ENCODE results near the gene KCTD19.
"Not testable (repeated sequence)": the region's sequence is repeated elsewhere in the genome, so short reads cannot be mapped to it uniquely, and the experiment has no call there.

Gene KCTD19

GRCh38 chr16:67326472-67327309, at the start of gene KCTD19, which contains the start of gene LRRC36:
Gene KCTD19 (minus strand): TSS chr16:67326741. CDS start chr16:67326707, 34 bp downstream.
Gene LRRC36 (plus strand): TSS chr16:67326815. CDS start chr16:67326863, 48 bp downstream.
- peak; percentile 76 for DNase-seq (ENCODE audit: low spot score)

- not testable (repeated sequence) for DNase-seq (ENCODE audit: low spot score)
Observed at GRCh38 chr16:67376012-67376411, 49.5 kb upstream of the KCTD19 start.

DNA sequence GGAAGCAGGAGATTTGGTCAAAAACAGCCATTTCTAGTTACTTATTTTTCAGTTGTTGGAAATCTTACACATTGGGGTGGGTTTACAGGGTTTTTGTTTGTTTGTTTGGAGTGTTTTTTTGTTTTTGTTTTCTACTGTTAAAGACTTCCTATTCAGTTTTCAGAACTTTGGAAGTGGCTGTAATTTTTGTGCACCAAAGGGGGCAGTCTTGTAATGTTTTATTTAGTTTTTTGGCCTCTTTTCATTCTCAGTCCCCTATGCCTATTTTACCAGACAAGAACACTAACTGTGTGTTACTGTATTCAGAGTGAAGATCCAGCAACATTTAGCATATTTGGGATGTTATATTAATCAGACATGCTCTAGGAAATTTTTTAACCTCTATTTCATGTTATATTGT, 46.1 kb upstream of the KCTD19 start:
- no peak for DNase-seq (ENCODE audit: low spot score)

DNA sequence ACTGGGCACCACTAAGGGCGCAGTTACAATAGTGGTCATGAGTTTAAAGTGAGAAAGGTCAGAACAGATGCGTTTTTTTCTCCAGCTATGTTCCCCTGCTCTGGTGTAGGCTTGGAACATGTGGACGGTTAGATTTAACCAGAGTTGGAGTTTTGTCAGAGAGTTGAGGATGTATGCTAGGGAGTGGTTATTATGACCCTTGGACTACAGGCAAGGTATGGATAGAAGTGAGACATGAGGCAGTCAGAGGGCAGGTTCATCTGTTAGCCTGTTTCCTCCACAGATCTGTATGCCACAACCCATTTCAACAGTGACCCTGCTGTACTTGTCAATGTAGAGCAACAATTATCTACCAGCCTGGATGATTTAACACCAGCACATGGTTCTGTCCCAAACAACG, 44.1 kb upstream of the KCTD19 start:
- DNase-seq (ENCODE audit: low spot score): no peak

DNA sequence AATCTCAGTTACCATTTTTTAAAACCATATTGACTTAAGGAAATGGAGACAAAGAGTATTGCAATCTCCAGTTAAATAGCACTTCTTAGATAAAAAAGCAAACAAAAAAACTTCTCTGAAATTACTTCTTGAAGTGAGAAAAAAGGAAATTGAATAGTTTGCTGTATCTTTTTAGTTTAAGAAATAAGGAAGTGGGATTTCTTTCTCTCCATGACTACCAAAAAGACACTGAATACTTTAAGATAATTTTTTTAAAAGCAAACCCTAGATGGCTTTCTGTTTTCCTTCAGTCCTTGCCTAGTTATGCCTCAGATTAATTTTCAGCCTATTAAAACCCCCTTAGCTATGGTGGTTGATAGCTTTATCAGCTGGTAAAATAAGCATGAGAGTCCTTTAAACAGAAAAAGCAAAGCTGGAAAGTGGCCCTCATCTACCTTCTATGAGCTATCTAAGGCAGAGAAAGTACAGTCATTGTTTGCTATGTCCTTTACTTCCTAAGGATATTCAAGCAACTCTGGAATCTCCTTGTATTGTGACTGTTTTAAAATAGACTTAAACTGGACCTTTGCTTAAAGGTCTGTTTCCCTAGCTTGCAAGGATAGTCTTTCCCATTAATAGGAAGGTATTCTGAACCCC, 38.2 kb upstream of the KCTD19 start:
- DNase-seq (ENCODE audit: low spot score): no peak

DNA sequence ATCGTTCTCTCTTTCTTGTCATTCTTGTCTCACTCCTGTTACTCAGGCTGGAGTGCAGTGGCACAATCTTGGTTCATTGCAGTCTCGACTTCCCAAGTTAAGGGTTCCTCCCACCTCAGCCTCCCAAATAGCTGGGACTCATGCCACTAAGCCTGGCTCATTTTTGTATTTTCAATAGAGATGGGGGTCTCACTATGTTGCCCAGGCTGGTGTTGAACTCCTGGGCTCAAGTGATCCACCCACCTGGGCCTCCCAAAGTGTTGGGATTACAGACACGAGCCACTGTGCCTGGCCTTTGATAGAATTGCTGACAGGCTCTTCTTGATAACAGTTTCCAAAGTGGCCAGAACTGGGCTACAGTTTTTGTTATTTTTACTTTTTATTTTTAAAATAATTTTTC, 34.5 kb upstream of the KCTD19 start:
- DNase-seq (ENCODE audit: low spot score): no peak

GRCh38 chr16:67359540-67360269, 33.2 kb upstream of the KCTD19 start:
- DNase-seq (ENCODE audit: low spot score): not testable (repeated sequence)

- DNase-seq (ENCODE audit: low spot score): no peak
Observed at GRCh38 chr16:67357561-67357960, 31.0 kb upstream of the KCTD19 start.

GRCh38 chr16:67356396-67356795, 29.9 kb upstream of the KCTD19 start:
- no peak for DNase-seq (ENCODE audit: low spot score)

GRCh38 chr16:67352463-67352862, 25.9 kb upstream of the KCTD19 start:
- DNase-seq (ENCODE audit: low spot score): not testable (repeated sequence)

DNA sequence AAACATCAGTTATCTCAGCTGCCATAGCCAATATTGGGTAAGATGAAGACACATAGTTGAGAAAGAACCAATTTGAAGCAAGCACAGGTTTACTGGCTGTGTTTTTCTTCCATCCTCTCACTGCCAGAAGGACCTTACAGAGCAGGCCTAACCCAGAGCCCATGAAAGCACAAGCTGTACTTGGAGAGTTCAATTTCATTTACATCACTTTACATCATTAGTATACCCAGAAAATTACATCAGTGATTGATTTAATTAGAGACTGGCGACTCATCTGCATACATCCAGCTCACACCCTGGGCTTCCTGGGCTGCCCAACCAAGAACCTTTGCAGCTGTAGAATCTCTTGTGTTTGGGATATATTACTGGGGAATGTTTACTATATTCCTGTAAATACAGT, 23.8 kb upstream of the KCTD19 start:
- DNase-seq (ENCODE audit: low spot score): no peak

- peak; percentile 11 for DNase-seq (ENCODE audit: low spot score)
Observed at GRCh38 chr16:67349172-67349571, 22.6 kb upstream of the KCTD19 start.

DNA sequence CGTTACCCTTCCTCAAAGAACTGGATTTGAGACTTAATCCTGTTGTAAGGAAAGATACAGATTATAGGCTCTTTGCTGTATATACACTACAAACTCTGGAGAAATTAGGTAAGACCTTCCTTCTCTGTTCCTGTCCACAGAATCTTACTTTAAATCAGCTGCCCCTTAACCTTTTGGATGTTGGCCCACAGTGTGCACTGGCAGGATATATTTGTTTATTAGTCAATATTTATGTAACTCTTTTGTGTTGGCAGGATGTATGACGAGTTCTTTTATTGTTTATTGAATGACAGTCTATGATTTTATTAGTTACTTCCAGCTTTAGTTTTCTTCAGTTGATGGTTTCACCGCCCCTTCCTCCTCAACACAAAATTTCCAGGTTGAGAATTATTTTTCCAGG, 19.8 kb upstream of the KCTD19 start:
- DNase-seq (ENCODE audit: low spot score): no peak

- DNase-seq (ENCODE audit: low spot score): no peak
Observed at GRCh38 chr16:67345401-67345800, 18.9 kb upstream of the KCTD19 start.

DNA sequence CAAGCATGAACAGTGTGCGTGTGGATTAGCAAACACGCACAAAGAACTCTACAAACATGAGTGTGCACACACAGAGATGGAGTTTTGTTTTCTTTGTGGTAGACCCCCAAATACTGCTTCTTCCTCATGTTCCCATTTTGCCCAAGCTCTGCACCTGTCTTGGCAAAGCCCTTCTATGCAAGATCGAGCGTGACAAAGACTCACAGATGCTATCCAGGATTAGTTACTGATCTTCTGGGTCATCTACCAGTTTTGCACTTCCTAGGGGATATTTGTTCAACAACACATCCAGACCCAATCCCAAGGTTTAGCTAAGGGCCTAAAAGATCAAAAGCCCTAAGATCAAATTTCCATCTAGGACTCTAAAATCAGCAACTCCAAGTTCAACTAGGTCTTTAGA, 16.1 kb upstream of the KCTD19 start:
- DNase-seq (ENCODE audit: low spot score): no peak

GRCh38 chr16:67341250-67341649, 14.7 kb upstream of the KCTD19 start:
- DNase-seq (ENCODE audit: low spot score): no peak

DNA sequence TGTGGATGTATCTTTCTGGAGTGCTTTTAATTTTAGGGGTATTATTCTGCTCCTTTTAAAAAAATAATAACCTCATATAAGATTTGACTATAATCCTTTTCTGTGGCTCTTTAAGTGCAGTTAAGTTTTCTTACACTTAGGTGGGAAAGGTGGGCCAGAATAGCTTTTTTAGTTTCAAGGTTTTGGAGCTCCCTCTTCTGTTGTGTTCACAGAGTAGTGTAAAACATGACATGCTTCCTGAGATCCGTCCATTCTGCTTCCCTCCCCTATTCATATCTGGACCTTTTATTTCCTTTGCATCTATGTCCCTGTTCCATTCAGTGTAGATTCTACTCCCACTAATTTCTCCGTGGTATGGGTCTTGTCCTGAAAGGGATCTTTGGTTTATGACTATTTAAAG, 12.9 kb upstream of the KCTD19 start:
- peak; percentile 11 for DNase-seq (ENCODE audit: low spot score)

DNA sequence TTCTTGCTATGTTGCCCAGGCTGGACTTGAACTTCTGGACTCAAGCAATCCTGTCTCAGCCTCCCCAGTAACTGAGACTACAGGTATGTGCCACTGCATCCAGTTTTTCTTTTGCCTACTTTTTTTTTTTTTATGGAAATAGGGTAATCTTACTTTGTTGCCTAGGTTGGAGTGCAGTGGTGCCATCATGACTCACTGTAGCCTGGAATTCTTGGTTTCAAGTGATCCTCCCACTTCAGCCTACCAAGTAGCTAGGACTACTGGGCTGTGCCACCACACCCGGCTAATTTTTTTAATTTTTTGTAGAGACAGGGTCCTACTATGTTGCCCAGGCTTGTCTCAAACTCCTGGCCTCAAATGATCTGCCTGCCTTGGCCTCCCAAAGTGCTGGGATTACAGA, 10.1 kb upstream of the KCTD19 start:
- no peak for DNase-seq (ENCODE audit: low spot score)

GRCh38 chr16:67336116-67336515, 9.6 kb upstream of the KCTD19 start:
- DNase-seq (ENCODE audit: low spot score): no peak

DNA sequence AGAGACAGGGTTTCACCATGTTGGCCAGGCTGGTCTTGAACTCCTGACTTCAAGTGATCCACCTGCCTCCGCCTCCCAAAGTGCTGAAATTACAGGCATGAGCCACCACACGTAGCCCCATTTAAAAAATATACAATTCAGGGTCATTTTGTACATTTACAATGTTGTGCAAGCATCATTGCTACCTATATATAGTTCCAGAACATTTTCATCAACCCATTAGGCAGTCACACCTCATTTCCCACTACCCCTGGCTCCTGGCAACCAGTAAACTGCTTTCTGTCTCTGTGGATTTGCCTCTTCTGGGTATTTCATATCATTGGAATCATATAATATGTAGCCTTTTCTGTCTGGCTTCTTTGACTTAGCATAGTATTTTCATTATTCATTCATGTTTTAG, 6.8 kb upstream of the KCTD19 start:
- DNase-seq (ENCODE audit: low spot score): no peak

DNA sequence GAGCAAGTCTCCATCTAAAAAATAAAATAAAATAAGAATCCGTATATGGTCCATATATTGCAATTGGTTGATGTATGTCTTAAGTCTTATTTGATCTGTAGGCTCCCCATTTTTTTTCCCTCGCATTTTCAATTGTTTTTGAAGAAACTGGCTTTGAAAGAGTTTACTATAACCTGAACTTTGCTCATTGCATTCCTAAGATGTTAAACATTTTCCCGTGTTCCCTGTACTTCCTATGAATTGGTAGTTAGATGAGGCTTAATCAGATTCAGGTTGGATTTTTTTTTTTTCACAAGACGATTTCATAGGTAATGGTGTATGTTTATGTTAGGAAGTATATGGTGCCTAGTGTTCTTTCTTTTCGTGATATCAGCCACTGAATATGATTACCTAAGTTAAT, 3.4 kb upstream of the KCTD19 start:
- DNase-seq (ENCODE audit: low spot score): no peak

DNA sequence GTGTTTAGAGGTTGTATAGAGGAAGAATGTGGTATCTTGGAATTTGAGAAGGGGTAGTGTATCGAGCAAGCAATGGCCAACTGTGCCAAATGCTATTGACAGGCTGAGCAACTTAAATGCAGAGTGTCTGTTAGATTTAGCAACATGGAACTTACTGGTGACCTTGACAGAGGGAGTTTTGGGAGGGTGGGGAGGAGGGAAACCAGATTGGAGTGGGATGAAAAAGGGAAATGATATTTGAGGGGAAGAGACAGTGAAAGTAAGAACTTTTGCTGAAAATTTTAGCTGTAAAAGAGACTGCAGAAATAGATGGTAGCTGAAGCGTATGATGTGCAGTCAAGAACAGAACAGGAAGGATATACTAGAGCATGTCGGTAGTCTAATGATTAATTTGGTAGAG, 1.2 kb upstream of the KCTD19 start:
- no peak for DNase-seq (ENCODE audit: low spot score)

GRCh38 chr16:67326115-67326471, 448 bp downstream of the KCTD19 start:
- no peak for DNase-seq (ENCODE audit: low spot score)
